Measurements from ENCODE around the gene ATP6V1G3.
A peak's percentile ranks its signal among the peaks of the same experiment; 100 is the strongest.
"Not testable (repeated sequence)": the region's sequence is repeated elsewhere in the genome, so short reads cannot be mapped to it uniquely, and the experiment has no call there.

ATP6V1G3 gene, protein sequence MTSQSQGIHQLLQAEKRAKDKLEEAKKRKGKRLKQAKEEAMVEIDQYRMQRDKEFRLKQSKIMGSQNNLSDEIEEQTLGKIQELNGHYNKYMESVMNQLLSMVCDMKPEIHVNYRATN

DNA sequence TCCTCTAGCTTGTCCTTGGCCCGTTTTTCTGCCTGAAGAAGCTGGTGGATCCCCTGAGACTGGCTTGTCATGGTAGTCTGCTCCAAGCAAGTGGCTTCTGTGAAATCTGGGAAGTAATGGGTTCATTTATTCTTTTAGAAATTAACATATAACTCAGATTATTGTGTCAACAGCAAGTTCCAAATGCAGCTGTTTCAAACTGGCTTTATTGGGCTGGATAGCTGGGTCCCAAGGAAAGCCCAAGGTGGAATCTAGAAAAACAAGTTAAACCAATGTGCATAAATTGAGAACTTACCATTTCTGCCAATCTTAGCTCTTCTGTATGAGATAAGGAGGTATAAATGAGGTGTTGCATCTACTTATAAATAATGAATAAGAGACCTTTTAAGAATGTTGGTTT is at the start of gene ATP6V1G3:
TSS of gene ATP6V1G3 (minus strand) at position 101 of the 400 bp plus-strand sequence. CDS start at position 71, 30 bp downstream.
- Mint-ChIP-seq H3K36me3 (no peaks in the 10 kb centered on the region), H3K9me3 (no peaks in the 10 kb centered on the region), H3K27me3 (no peaks in the 10 kb centered on the region), H3K4me3 (peak within 1 kb of the TSS; percentile 69), H3K4me1 (peaks cover 90% of the 10 kb centered on the region), H3K27ac (peak within 1 kb of the TSS; percentile 91)

DNA sequence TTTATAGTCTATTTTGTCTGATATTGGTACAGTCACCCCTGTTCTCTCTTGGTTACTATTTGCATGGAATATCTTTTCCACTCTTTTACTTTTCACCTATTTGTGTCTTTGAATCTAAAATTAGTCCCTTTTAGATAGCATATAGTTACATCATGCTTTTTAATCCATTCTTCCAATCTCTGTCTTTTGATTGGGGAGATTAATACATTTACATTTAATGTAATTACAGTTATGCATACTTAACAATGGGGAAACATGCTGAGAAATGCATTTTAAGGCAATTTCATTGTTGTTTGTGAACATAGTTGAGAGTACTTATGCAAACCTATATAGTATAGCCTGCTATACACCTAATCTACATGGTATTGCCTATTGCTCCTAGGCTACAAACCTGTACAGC is 48.4 kb upstream of the ATP6V1G3 start:
- Mint-ChIP-seq H3K27me3 (no peaks in the 10 kb centered on the region), H3K36me3 (peaks cover 17% of the 10 kb centered on the region), H3K4me1 (peaks cover 7% of the 10 kb centered on the region), H3K27ac (no peak overlapping the region), H3K4me3 (no peak overlapping the region), H3K9me3 (peaks cover 22% of the 10 kb centered on the region)

DNA sequence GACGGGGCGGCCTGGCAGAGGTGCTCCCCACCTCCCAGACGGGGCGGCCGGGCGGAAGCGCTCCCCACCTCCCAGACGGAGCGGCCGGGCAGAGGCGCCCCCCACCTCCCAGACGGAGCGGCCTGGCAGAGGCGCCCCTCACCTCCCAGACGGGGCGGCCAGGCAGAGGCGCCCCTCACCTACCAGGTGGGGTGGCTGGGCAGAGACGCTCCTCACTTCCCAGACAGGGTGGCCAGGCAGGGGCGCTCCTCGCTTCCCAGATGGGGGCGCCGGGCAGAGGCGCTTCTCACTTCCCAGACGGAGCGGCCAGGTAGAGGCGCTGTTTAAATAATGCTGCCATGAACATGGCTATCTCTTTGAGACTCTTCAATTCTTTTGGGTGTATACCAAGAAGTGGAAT is 43.7 kb upstream of the ATP6V1G3 start:
- Mint-ChIP-seq H3K27me3 (no peaks in the 10 kb centered on the region), H3K9me3 (peaks cover 21% of the 10 kb centered on the region), H3K4me1 (peaks cover 2% of the 10 kb centered on the region), H3K27ac (no peak overlapping the region), H3K36me3 (peaks cover 9% of the 10 kb centered on the region), H3K4me3 (no peak overlapping the region)

DNA sequence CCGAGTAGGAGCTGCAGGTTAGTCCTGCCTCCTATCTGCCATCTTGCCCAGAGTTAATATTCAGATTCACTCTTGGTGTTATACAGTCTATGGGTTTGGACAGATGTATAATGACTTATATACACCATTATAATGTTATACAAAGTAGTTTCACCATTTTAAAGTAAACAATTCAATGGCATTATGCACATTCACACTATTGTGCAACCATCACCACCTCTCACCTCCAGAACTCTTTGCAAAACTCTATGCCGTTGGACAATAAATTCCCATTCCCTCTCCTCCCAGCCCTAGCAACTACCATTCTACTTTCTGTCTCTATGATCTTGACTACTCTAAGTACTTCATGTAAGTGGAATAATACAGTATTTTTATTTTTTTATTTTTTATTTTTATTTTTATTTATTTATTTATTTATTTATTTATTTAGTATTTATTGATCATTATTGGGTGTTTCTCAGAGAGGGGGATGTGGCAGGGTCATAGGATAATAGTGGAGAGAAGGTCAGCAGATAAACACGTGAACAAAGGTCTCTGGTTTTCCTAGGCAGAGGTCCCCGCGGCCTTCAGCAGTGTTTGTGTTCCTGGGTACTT is 42.8 kb upstream of the ATP6V1G3 start:
- not testable (repeated sequence) for H3K36me3 Mint-ChIP-seq, H3K4me3 Mint-ChIP-seq, H3K27ac Mint-ChIP-seq, H3K4me1 Mint-ChIP-seq, H3K27me3 Mint-ChIP-seq
- H3K9me3 Mint-ChIP-seq: peaks cover 17% of the 10 kb centered on the region

DNA sequence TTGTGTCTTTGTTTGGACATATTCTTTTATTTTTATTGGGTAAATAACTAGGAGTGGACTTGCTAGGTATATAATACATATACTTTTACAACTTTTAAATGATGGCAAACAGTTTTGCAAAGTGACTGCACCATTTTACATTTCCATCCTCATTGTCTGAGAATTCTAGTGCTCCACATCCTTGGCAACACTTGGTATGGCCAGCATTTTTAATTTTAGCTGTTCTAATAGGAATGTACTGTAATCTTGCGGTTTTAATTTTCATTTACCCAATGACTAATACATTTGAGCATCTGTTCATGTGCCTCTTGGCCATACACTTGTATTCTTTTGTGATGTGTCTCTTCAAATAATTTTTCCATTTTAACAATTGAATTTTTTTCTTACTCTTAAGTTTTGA is 37.0 kb upstream of the ATP6V1G3 start:
- H3K27me3 Mint-ChIP-seq: no peaks in the 10 kb centered on the region
- H3K4me1 Mint-ChIP-seq: peaks cover 30% of the 10 kb centered on the region
- H3K27ac Mint-ChIP-seq: no peak overlapping the region
- H3K4me3 Mint-ChIP-seq: no peak overlapping the region
- peaks cover 11% of the 10 kb centered on the region for H3K9me3 Mint-ChIP-seq
- peaks cover 9% of the 10 kb centered on the region for H3K36me3 Mint-ChIP-seq

DNA sequence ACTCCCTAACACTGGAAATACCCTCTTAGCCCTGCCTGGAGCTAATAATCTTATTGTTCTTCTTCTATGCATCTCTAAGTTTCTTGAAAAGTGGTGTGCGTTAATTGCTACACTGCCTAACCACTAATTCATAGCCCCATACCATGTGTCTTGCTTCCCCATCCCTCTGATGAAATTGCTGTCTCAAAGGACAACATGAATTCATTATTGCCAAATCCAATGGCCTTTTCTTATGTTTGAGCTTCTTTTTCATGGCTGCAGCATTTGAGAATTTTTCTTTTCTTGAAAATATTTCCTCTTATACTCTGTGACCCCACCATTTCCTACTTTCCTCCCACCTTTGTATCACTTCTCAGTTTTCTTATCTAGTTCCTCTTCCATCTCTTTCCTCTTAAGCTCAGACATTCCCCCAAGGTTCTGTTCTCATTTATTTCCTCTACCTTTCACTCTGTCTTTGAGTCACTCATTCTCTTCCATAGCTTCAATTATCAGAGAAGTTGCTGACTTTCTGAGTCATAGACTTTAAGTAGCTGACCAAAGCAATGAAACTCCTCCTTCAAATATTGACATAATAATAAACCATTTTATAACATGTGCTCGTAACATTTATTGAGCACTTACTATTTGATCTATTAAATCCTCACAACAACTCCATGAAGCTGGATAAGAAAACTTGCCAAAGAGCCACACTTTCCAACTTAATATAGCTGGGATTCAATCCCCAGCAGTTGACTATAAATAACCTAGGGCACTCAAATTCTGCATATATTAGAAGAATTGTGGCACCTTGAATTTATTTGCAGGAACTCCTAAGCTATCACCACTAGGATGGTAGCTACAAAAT is 35.5 kb upstream of the ATP6V1G3 start:
- H3K27ac Mint-ChIP-seq: peak overlapping the region; percentile 5
- peaks cover 2% of the 10 kb centered on the region for H3K9me3 Mint-ChIP-seq
- no peak overlapping the region for H3K4me3 Mint-ChIP-seq
- no peaks in the 10 kb centered on the region for H3K27me3 Mint-ChIP-seq
- H3K4me1 Mint-ChIP-seq: peaks cover 30% of the 10 kb centered on the region
- H3K36me3 Mint-ChIP-seq: peaks cover 2% of the 10 kb centered on the region

DNA sequence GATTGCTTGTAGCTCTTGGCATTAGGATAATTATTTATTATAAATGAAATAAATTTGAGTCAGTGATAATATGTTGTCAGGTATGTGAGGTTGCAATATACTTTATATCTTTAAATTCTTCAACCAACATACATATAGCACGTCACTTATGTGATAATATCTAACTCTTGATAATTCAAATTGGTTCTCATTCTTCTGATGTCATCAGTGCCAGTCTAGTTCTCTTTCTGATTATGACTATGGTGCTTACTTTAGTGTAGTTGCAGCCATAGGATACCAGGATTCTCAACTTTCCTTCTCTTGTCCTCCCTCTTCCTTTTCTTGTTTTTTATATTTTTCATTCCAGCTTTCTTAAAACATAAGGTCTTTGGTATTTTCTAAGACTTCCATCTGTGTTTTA is 34.8 kb upstream of the ATP6V1G3 start:
- H3K27me3 Mint-ChIP-seq: no peaks in the 10 kb centered on the region
- no peaks in the 10 kb centered on the region for H3K9me3 Mint-ChIP-seq
- peaks cover 2% of the 10 kb centered on the region for H3K36me3 Mint-ChIP-seq
- H3K27ac Mint-ChIP-seq: peak overlapping the region; percentile 5
- peaks cover 32% of the 10 kb centered on the region for H3K4me1 Mint-ChIP-seq
- no peak overlapping the region for H3K4me3 Mint-ChIP-seq

DNA sequence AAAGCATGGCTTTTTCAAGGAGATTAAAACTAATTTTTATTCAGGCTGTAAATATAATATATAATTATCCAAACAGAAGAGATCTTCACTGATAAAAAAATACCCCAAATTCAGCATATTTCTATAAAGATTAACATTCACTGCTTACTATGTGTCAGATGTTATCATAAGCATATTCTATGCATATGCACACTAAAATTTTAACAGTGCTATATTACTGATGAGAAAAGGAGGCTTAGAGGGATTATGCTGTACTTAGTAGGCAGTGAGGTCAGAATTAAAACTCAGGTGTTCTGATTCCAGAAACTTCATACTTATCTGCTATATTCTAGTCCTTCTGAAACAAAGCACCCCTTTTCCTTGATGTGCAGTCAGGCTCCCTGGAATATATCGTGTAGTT is 33.8 kb upstream of the ATP6V1G3 start:
- no peak overlapping the region for H3K27ac Mint-ChIP-seq
- no peaks in the 10 kb centered on the region for H3K27me3 Mint-ChIP-seq
- peaks cover 36% of the 10 kb centered on the region for H3K4me1 Mint-ChIP-seq
- no peak overlapping the region for H3K4me3 Mint-ChIP-seq
- H3K36me3 Mint-ChIP-seq: peaks cover 2% of the 10 kb centered on the region
- no peaks in the 10 kb centered on the region for H3K9me3 Mint-ChIP-seq

DNA sequence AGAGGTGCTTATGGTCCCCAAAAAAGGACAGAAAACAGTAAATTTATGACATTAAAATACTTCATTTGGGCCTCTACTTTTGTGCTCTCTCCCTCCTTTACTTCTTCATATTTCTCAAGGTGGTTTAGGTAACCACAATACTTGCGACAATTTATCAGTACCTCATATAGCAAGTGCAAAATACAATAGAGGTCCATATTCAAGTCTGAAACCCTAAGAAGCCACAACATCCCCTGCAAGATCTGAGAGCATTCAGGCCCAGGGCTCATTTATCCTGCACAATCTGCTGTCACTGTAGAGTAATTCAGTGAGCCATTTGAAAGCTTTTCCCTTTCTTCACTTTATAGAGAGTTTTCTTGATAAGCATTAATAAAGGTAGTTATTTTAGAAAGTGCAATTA is 24.2 kb upstream of the ATP6V1G3 start:
- Mint-ChIP-seq H3K27ac (peak overlapping the region; percentile 83), H3K27me3 (no peaks in the 10 kb centered on the region), H3K9me3 (peaks cover 17% of the 10 kb centered on the region), H3K4me3 (no peak overlapping the region), H3K4me1 (peaks cover 77% of the 10 kb centered on the region), H3K36me3 (peaks cover 3% of the 10 kb centered on the region)

DNA sequence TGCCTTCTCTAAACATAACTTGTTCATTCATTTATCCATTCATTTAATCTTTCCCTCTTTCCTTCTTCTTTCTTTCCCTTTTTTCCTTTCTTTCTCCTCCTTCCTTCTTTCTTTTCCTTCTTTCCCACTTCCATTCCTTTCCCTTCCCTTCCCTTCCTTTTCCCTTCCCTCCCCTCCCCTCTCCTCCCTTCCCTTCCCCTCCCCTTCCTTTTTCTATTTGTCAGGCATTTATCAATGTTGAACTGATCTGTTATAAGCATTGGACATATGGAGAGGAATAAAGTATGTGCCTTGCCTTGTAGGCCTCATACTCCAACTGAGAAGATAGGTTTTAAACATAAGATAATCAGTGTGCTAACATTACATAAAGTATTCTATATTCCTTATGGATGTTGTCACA is 23.7 kb upstream of the ATP6V1G3 start:
- Mint-ChIP-seq H3K4me1 (peaks cover 79% of the 10 kb centered on the region), H3K36me3 (peaks cover 3% of the 10 kb centered on the region)

DNA sequence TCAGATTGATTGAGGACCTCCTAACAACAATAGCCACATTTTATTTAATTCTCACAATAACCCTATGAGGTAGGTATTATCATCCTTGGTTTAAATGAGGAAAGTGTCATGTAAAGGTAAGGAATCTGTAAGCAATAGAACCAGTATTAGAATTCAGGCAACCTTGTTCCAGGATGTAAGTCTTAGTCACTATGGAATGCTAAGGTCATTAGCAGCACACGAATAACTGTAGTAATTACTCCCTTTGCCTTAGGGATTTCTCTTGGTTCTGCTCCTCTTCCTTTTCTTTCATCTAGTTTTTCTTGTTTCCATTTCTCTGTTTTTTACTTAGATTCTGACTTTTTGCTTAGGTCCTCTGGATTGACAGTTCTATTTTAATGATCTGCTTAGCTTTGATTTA is 23.1 kb upstream of the ATP6V1G3 start:
- Mint-ChIP-seq H3K27ac (peak overlapping the region; percentile 24), H3K36me3 (peaks cover 3% of the 10 kb centered on the region), H3K4me1 (peaks cover 81% of the 10 kb centered on the region), H3K27me3 (no peaks in the 10 kb centered on the region), H3K4me3 (no peak overlapping the region), H3K9me3 (peaks cover 17% of the 10 kb centered on the region)

More for the DNA sequence above, 23.7 kb upstream of the ATP6V1G3 start:
- Mint-ChIP-seq H3K27me3 (no peaks in the 10 kb centered on the region), H3K27ac (peak overlapping the region; percentile 83), H3K4me3 (peak overlapping the region; percentile 4), H3K9me3 (peaks cover 17% of the 10 kb centered on the region)

DNA sequence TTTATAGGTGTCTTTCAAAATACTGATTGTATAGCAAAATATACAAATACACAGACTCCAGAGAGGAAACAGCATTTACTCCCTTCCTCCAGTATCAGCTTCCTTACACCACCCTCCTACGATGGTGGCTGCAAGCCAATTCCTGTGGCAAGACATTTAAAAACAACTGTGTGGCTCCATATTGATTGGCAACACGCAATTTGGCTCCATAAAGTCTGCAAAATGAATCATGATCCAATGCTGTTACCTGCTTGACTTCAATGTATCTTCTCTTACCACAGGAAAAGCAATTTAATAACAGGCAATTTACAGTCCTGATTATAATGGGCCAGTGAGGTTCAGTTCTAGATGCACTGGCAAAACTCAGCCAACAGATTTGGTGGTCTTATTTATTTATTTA is 19.7 kb upstream of the ATP6V1G3 start:
- H3K36me3 Mint-ChIP-seq: no peaks in the 10 kb centered on the region
- H3K4me3 Mint-ChIP-seq: no peak overlapping the region
- no peaks in the 10 kb centered on the region for H3K27me3 Mint-ChIP-seq
- peaks cover 5% of the 10 kb centered on the region for H3K9me3 Mint-ChIP-seq
- peaks cover 86% of the 10 kb centered on the region for H3K4me1 Mint-ChIP-seq
- no peak overlapping the region for H3K27ac Mint-ChIP-seq

DNA sequence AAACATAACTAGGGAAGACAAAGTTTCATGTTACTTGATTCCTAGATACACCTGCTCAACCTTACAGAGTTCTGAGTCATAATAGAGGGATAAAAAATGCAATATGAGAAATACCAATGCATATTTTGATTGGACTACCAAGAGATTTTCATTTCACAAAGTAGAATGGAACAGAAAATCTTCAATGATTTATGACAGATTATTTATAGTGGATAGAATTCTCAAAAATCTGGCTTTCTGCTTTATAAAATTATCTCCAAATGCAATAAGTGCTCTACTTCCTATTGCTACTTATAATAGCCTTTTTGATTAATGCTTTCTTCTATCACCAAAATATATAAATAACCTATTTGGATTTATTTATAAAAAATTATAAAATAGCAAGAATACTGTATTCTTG is 18.9 kb upstream of the ATP6V1G3 start:
- Mint-ChIP-seq H3K4me1 (peaks cover 86% of the 10 kb centered on the region), H3K27ac (peak overlapping the region; percentile 81), H3K27me3 (no peaks in the 10 kb centered on the region), H3K9me3 (peaks cover 5% of the 10 kb centered on the region), H3K4me3 (no peak overlapping the region), H3K36me3 (no peaks in the 10 kb centered on the region)

DNA sequence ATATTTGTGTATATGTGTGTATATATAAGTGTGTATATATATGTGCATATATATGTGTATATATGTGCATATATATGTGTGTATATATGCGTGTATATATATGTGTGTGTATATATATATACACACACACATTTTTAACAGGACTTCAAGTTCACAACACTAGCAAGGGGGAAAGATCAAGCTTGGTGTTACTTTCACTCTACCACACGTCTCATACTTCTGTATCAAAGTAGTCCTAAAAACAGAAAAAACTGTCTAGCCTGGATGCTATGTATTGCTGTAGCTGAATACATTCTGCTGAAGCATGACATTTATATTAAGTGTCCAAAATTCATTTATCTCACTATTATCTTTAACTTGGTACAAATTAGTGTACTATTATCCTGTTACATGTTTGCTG is 17.9 kb upstream of the ATP6V1G3 start:
- Mint-ChIP-seq H3K27me3 (no peaks in the 10 kb centered on the region), H3K4me3 (no peak overlapping the region), H3K9me3 (peaks cover 5% of the 10 kb centered on the region), H3K27ac (peak overlapping the region; percentile 3), H3K36me3 (no peaks in the 10 kb centered on the region), H3K4me1 (peaks cover 86% of the 10 kb centered on the region)

DNA sequence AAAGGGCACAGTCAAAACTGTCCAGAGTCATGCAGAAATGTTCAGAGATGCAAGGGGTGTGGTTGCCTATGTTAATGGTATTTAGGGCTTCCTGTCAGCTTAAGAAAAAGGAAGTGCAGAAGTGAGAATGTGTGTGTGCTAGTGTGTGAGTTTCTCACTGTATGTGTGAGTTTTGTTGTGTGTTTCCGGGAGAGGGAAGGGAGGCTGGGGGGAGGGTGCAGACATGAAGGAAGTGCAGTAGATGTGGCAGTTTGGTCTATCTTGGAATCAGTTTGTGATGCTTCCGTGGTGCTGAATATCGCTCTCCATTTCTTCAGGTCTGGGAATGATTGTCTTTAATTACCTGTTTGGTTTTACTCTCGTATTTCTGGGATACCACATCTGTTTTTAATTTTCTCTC is 16.5 kb upstream of the ATP6V1G3 start:
- Mint-ChIP-seq H3K27ac (peak overlapping the region; percentile 92), H3K9me3 (peaks cover 5% of the 10 kb centered on the region), H3K36me3 (no peaks in the 10 kb centered on the region), H3K4me1 (peaks cover 90% of the 10 kb centered on the region), H3K27me3 (no peaks in the 10 kb centered on the region), H3K4me3 (peak overlapping the region; percentile 79)
